ENCODE data around the gene GRIK2.

Gene GRIK2

DNA sequence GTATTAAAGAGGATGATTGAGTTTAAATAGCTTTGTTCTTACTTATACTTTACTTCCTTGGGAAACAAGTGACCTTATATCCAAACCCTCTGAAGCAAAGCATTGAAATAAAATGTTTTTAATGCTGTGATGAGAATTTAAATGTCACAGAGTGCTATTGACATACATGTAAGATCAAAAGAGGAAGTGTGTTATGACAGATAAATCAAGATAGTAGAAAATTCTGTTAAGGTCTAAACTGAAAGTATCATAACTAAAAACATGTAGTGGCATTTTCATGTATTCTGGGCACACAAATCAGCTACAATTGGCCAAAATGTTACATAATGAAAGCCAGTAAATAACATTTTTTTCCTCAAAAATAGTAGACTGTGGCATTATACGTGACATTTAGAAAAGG is 318.0 kb downstream of the GRIK2 start:
- no peak for DNase-seq

- DNase-seq = no peak
Observed at GRCh38 chr6:101716387-101716786, 322.9 kb downstream of the GRIK2 start.

GRCh38 chr6:101716810-101717209 is 323.3 kb downstream of the GRIK2 start:
- no peak for DNase-seq

DNA sequence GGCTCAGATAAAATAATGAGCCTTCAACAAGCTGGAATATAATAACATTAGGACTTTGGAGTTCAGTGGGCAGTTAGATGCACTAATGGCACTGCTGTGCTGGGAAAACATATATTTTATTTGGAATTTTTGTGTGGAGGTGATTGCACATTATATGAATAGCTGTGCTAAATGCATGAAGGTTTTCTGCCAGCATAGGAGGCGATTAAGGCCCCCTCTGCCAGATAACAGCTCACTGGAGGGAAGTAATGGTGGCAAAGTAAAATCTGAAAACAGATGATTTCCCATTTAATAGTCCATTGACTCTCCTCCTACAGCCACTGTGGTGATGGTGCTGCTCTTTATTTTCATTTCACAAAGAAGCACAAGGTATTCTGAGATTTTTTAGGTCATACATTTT is 326.0 kb downstream of the GRIK2 start:
- DNase-seq = no peak

- DNase-seq = no peak
Observed at GRCh38 chr6:101722471-101722870, 329.0 kb downstream of the GRIK2 start.

- DNase-seq = no peak
Observed at GRCh38 chr6:101722991-101723579, 329.6 kb downstream of the GRIK2 start.

DNA sequence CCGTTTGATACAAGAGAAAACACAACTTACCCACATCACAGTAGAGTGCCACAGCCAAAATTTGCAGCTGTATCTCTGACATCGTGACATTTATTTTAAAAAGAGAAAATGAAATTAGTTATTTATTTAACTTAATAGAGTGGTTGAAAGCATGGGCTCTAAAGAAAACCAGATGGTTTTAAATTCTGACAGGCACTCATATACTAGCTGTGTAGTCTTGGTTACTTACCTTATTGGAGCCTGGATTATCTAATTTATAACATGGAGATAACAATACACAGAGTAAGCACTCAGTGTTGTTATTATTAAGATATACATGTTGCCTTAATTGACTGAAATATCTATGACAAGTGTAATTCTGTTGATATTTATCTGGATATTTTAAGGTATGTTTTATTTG is 334.9 kb downstream of the GRIK2 start:
- no peak for DNase-seq

DNA sequence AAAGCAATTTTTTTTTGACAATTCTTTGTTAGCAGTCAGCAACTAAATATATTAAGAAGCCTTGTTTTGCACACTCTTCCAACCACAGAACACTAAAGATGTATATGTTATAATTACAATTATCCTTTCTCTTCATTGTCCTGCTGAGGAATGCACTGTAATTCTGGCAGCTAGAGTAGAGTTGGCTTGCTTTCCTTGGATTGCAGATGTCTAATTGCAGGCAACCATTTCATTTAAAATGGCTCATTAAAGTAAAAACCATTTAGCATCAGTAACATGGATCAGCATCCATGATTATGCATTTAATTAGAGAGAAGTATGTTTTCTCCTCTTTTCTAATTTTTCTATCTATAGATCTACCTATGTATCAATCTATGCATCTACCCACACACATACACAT is 335.4 kb downstream of the GRIK2 start:
- no peak for DNase-seq

DNA sequence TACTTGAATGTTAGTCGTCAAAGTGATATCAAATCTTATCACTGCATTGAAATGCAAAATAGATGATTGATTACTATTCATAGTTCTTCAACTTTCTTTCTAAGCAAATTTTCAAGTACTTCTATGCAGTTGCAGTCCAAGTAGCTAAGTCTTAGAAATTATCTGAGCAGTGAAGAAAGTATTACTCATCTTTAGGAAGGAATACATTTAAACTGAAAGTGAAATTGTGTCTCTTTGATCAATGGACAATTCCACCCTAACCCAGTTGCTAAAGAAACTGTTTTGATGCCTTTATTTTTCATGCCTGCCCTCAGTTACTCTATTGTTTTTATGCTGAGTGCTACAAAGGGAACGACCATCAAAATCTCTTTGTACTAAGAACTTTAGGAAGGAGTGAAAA is 337.4 kb downstream of the GRIK2 start:
- no peak for DNase-seq

- no peak for DNase-seq
Observed at GRCh38 chr6:101733899-101734298, 340.4 kb downstream of the GRIK2 start.

DNA sequence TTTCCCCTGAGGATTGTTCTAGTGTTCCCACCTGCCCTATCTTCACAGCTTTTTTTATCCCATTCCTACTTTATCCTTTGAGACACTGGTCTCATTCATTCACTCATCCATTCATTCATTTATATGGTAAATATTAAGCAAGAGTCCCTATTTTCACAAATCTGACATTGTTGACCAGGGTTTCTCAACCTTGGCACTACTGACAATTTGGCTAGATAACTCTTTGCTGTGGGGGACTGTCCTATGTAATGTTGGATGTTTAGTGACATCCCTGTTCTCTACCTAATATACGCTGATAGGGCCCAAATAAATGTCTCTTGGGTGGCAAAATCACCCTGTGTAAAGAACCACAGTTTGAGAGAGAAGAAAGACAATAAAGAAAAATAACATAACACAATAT is 345.0 kb downstream of the GRIK2 start:
- DNase-seq = no peak

DNA sequence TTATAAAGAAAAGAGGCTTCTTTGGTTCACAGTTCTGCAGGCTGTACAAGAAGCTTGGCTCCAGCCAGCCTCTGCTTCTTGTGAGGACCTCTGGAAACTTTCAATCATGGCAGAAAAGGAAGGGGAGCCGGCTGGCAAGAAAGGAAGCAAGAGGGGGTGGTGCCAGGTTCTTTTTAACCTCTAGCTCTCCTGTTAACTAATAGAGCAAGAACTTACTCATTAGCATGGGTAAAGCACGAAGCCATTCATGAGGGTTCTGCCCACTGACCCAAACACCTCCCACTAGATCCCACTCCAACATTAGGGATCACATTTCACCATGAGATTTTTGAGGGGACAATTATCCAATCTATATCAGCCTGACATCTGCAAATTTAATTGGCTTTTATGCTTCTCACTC is 347.1 kb downstream of the GRIK2 start:
- no peak for DNase-seq

GRCh38 chr6:101741474-101742171 is 348.1 kb downstream of the GRIK2 start:
- no peak for DNase-seq

DNA sequence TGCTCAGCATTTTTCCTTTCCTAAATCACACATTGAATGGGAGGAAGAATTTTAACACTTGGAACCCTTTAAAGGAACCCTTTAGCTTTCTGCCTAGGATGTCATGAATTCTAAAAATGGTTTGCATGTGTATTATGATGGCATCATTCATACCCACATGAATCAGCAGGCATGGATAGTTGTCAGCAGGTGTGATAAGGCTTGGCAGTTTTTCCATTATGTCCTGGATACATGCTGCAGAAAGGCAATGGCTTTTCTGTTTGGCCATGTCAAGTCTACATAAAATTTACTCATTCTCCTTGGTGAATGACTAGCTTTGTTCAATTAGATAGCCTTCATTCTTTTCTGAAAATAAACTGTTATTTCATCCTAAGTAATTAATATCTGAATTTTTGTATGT is 353.7 kb downstream of the GRIK2 start:
- DNase-seq = no peak

DNA sequence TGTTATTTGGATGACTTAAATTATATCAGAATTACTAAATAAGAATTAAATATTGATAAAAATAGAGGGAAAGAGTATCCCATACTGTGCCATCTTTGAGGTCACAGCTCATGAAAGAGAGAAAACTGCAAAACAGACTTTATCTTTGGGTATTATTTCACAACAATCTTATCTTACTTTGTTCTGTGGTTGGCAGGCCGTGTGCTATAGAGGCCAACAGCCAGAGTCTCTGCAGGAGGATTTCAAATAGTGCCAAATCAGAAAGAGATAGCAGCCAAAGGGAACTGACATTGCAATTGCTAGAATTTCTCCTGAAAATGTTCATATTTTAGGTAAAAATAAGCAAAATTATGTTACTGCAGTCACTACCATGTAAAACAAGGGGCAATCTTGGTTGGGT is 354.2 kb downstream of the GRIK2 start:
- DNase-seq = no peak

- DNase-seq = no peak
Observed at GRCh38 chr6:101755931-101756330, 362.4 kb downstream of the GRIK2 start.

- DNase-seq = no peak
Observed at GRCh38 chr6:101758368-101758767, 364.9 kb downstream of the GRIK2 start.

DNA sequence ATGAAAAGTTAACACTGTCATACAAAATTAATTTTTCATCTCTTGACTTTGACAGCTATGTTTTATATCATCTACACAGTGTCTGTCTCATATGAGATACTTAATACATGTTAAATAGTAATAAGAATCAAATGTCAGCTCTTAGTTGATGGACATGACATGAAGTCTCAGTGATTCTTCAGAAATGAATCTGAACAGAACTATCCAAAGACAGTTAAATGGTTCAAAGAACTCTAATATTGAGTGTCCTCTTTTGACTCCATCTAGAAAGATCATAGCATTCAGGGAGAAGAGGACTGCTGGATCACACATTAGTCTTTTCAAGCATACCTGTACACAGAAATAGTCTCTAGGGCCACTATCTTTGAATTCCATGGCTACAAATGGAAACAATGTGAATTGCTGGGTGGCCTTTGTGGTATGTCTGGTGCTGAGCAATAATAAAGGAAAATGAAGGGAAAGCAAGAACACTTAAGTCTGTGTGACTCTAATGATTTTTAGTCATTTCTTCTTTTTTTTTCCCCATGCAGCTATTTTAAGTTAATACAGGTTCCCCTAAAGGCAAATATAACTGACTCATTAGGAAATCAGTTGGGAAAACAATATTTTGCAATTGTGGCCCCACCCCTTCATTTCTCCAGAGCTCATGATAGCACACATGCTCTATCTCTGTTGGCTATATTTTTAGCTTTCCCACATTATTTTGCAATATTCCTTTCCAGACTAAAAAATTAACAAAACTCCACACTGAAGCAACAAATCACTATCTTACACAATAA is 367.5 kb downstream of the GRIK2 start:
- DNase-seq = no peak

DNA sequence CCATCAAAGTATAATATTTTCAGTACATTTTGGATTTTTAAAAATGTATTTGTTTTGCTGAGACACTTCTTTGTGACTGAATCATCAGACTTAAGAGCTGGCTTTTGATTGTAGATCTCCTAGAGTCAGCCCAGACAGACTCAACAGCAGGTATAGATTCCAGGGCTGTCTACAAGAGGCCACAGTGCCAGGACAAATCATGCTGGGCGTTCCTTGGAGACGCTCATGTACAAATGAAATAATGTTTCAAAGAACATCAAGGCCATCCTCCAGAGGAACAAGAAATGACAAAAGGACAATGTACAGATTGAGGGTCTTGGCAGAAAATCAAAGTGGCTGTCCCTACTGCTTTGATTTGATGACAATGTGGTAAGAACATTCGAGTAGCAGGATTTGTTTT is 369.3 kb downstream of the GRIK2 start:
- no peak for DNase-seq

DNA sequence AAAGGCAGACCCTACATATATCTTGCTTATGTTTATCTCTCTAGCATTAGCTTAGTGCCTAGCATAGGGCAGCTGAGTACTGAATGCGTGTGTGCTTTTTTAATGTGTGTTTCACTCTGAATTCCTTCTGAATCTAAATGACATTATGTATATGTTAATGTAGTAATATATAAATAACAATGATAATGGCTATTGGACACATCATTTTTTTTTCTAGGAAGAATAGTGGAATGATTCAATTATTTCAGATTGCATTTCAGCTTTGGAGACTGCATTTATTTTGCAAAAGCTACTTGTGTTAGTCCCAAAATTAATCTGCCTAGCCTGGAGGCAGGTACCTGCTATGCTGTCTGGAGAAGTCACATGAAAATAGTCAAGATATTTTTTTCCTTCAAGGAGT is 371.8 kb downstream of the GRIK2 start:
- DNase-seq = no peak

DNA sequence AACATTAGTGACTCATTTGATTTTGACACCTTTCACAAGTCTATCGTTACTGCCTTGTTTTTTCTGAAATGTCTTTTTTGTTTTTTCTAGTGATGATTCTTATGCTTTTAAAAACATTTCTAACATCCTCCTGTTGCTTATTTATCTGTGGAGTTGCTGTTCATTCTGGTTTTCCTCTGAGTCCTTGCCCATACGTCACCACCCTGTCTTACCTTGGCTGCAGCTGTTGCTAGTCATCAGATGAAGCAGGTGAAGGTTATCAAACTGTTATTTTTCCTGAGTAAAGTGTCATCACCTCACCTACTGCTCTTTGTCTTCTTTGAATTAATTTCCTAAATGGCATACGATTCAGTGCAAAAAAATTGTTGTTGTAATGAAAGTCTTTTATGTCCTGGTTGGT is 376.6 kb downstream of the GRIK2 start:
- no peak for DNase-seq

GRCh38 chr6:101776919-101777350 is 383.4 kb downstream of the GRIK2 start:
- DNase-seq = peak in 21 of 51 donors; percentile 1 to 34 (median 6)

GRCh38 chr6:101777646-101778045 is 384.1 kb downstream of the GRIK2 start:
- no peak for DNase-seq
